HCT116 (cell line): ENCODE results near the gene FGL2. TPM values are rescaled to one million over a fixed set of nuclear protein-coding genes. Genes with fewer than 3 reads are reported as not detected.

ENCODE experiments used
- ATAC-seq: fragments of 200-7000 bp; cut with Tn5 transposase; 2 replicates; pipeline ENCODE4 v1.9.1; 2020; ENCODE audit warnings: mild to moderate bottlenecking, moderate library complexity
- BruUV-seq: library from RNA; stranded (reverse); fragments of 400-500 nt; replicated peaks from 2 replicates; lab custom pipeline; 2021; lab: Mats Ljungman, UMichigan
- CTCF ChIA-PET: fragments of 300-600 bp; sonication (Branson Sonifier 250); formaldehyde crosslinking; loops from one replicate; lab custom pipeline; 2021; ENCODE audit warnings: antibody characterized with exemption; lab: Charles Lee
- POLR2A ChIA-PET: fragments of 300-600, 350-600 bp; sonication (Branson Sonifier 250); formaldehyde crosslinking; loops from one replicate; lab custom pipeline; 2021; ENCODE audit warnings: antibody characterized with exemption; lab: Charles Lee
- RAD21 ChIA-PET, 2 experiments: fragments of 300-600 bp; sonication (Branson Sonifier 250); formaldehyde crosslinking; loops; one replicate each; lab custom pipeline; 2023; ENCODE audit warnings: low total read pairs in 2 of 2; ENCODE audit not compliant: uncharacterized antibody in 2 of 2, unreplicated experiment in 2 of 2, low non-redundant PET in 1 of 2; lab: Charles Lee
- DNase-seq: peaks from one replicate; pipeline ENCODE4 v3.0.0-alpha.2; 2010; ENCODE audit warnings: low read depth, low spot score
- H2AFZ ChIP-seq: fragments of 200-600 bp; shearing (Covaris generic), sonication (generic); 2 replicates; pipeline ENCODE4 v1.6.1; 2017; ENCODE audit warnings: low read depth, mixed run types, mixed read lengths, antibody characterized with exemption, low read length; ENCODE audit not compliant: poor library complexity, severe bottlenecking
- H3K27ac ChIP-seq: 2 replicates; pipeline ENCODE4 v1.5.1; 2012; ENCODE audit warnings: low read depth, low read length
- H3K27me3 ChIP-seq: fragments of 200-600 bp; sonication (generic); 2 replicates; pipeline ENCODE4 v1.6.1; 2016; ENCODE audit warnings: mixed run types, low read length, mixed read lengths; ENCODE audit not compliant: insufficient read depth
- H3K36me3 ChIP-seq, 2 experiments: fragments of 200-500 bp in 1 of 2; fragments of 200-600 bp in 1 of 2; sonication (Bioruptor generic) in 1 of 2; sonication (generic) in 1 of 2; 2 replicates each; pipeline versions ENCODE4 v1.5.1 to v1.6.1; 2014 to 2016; ENCODE audit warnings: low read length in 2 of 2, inconsistent platforms in 1 of 2, mixed read lengths in 1 of 2, mixed run types in 1 of 2; ENCODE audit not compliant: insufficient read depth in 2 of 2, control insufficient read depth in 1 of 2
- H3K4me1 ChIP-seq, 2 experiments: fragments of 200-600 bp in 1 of 2; sonication (generic) in 1 of 2; 2 replicates each; pipeline versions ENCODE4 v1.5.1 to v1.6.1; 2012 to 2017; ENCODE audit warnings: low read length in 2 of 2, inconsistent platforms in 1 of 2, mild to moderate bottlenecking in 1 of 2, mixed read lengths in 1 of 2, mixed run types in 1 of 2, moderate library complexity in 1 of 2; ENCODE audit not compliant: insufficient read depth in 2 of 2, control insufficient read depth in 1 of 2
- H3K4me2 ChIP-seq: fragments of 200-600 bp; sonication (generic); 2 replicates; pipeline ENCODE4 v1.6.1; 2017; ENCODE audit warnings: mixed run types, low read length, mixed read lengths
- H3K4me3 ChIP-seq, 2 experiments: fragments of 200-600 bp in 1 of 2; sonication (generic) in 1 of 2; replicated peaks in 1 of 2; 2 replicates each; pipeline ENCODE4 v1.5.1; 2011 to 2016; ENCODE audit warnings: low read length in 2 of 2, control low read depth in 1 of 2, low read depth in 1 of 2, mild to moderate bottlenecking in 1 of 2, mixed read lengths in 1 of 2, mixed run types in 1 of 2
- H3K79me2 ChIP-seq: fragments of 200-600 bp; sonication (generic); 2 replicates; pipeline ENCODE4 v1.6.1; 2017; ENCODE audit warnings: mild to moderate bottlenecking, mixed run types, low read length, moderate library complexity, mixed read lengths; ENCODE audit not compliant: insufficient read depth
- H3K9ac ChIP-seq: fragments of 200-600 bp; sonication (generic); 2 replicates; pipeline ENCODE4 v1.6.1; 2016; ENCODE audit warnings: low read length, mixed read lengths
- H3K9me2 ChIP-seq: fragments of 200-600 bp; sonication (generic), shearing (Covaris generic); 2 replicates; pipeline ENCODE4 v1.6.1; 2017; ENCODE audit warnings: mixed run types, mild to moderate bottlenecking, moderate library complexity; ENCODE audit not compliant: insufficient read depth
- H3K9me3 ChIP-seq, 2 experiments: fragments of 200-500 bp in 1 of 2; fragments of 200-600 bp in 1 of 2; sonication (Bioruptor generic) in 1 of 2; sonication (generic) in 1 of 2; 2 replicates each; pipeline ENCODE4 v1.6.1; 2014 to 2017; ENCODE audit warnings: low read length in 2 of 2, mixed read lengths in 2 of 2, inconsistent platforms in 1 of 2, low read depth in 1 of 2, mild to moderate bottlenecking in 1 of 2, mixed run types in 1 of 2, moderate library complexity in 1 of 2; ENCODE audit not compliant: control insufficient read depth in 1 of 2, insufficient read depth in 1 of 2
- H4K20me1 ChIP-seq: fragments of 200-600 bp; sonication (generic), shearing (Covaris generic); 2 replicates; pipeline ENCODE4 v1.6.1; 2017; ENCODE audit warnings: mixed run types, mild to moderate bottlenecking, moderate library complexity; ENCODE audit not compliant: insufficient read depth
- CEBPB ChIP-seq: IDR thresholded peaks from 2 replicates; pipeline ENCODE4 v1.6.1; 2012; ENCODE audit warnings: low read depth
- CTCF ChIP-seq, 3 experiments: fragments of 200-600 bp in 1 of 3; sonication (generic) in 1 of 3; IDR thresholded peaks in 2 of 3; conservative IDR thresholded peaks in 1 of 3; 2 replicates each; pipeline ENCODE4 v1.5.1; 2012 to 2017; ENCODE audit warnings: low read depth in 2 of 3, low read length in 2 of 3, antibody characterized with exemption in 1 of 3, borderline replicate concordance in 1 of 3, control low read depth in 1 of 3, mild to moderate bottlenecking in 1 of 3, mixed read lengths in 1 of 3, mixed run types in 1 of 3, moderate library complexity in 1 of 3; ENCODE audit not compliant: insufficient read depth in 1 of 3
- JUND ChIP-seq: IDR thresholded peaks from 2 replicates; pipeline ENCODE4 v1.6.1; 2012
- RAD21 ChIP-seq: IDR thresholded peaks from 2 replicates; pipeline ENCODE4 v1.6.1; 2012; ENCODE audit warnings: low read depth, mild to moderate bottlenecking
- REST ChIP-seq: IDR thresholded peaks from 2 replicates; pipeline ENCODE4 v1.6.1; 2012; ENCODE audit warnings: low read depth
- SIN3A ChIP-seq: IDR thresholded peaks from 2 replicates; pipeline ENCODE4 v1.6.1; 2012; ENCODE audit warnings: low read depth
- SP1 ChIP-seq: IDR thresholded peaks from 2 replicates; pipeline ENCODE4 v1.6.1; 2012; ENCODE audit warnings: low read depth
- TCF7L2 ChIP-seq: IDR thresholded peaks from 2 replicates; pipeline ENCODE4 v1.7.0; 2011; ENCODE audit warnings: borderline replicate concordance, inconsistent platforms; ENCODE audit not compliant: insufficient read depth, insufficient read length; ENCODE audit errors: extremely low read depth
- ZNF274 ChIP-seq: fragments of 200-500 bp; sonication (Bioruptor generic); IDR thresholded peaks from 2 replicates; pipeline ENCODE4 v1.6.1; 2014; ENCODE audit warnings: mild to moderate bottlenecking, low read depth, low read length, inconsistent platforms
- intact Hi-C: fragments of 100-400 bp; cut with micrococcal nuclease; formaldehyde crosslinking; loops from 2 replicates; pipeline ENCODE4 v1.10.0; 2022
- total RNA-seq: library from RNA; stranded (reverse); gene quantifications from one replicate; pipeline ENCODE4 v1.2.1, GENCODE V29; 2021; ENCODE audit not compliant: unreplicated experiment
- TF ChIP-seq, protein P1 (sequence below): IDR thresholded peaks from 2 replicates; pipeline ENCODE4 v1.6.1; 2011; ENCODE audit warnings: mild to moderate bottlenecking, low read length, moderate library complexity; ENCODE audit not compliant: insufficient replicate concordance; ENCODE audit errors: extremely low read depth

The FGL2 gene
- total RNA-seq, 1 experiment from 2014 or later, result not detected

DNA sequence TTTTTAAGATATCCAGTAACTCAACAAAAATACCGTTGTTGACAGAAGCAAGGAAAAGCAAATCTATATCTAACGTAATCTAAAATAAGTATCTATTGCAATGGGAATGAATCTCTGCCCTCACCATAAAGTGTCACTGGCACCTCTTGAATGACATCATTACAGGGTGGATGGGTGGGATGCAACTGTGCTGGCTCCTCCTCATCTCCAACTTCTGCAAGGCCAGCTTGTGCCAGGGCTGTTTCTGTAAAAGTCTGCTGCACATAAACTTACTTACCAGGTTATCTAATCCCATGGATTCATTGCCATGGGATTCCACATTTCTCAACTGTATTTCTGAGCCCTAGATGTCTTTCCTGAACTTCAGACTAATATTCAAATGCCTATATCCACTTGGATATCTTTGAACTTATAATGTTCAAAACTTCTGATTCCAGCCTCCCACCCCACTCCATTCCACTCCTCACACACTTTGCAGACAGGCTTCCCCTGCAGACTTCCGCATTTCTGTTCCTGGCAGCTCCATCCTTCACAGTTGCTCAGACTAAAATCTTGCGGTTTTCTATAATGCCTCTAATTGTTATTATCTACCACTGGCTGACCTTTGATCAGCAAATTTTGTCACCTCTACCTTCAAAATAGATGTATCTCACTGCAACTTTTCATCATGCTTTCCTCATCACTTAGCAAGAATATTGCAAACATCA lies 10.7 kb downstream of the FGL2 start:
- Histone ChIP-seq H4K20me1 (no peaks in the 10 kb centered on the region), H3K4me3 (no peak overlapping the region), H3K9me2 (no peaks in the 10 kb centered on the region), H3K9ac (no peak overlapping the region), H2AFZ (no peak overlapping the region), H3K27me3 (no peaks in the 10 kb centered on the region), H3K9me3 (no peaks in the 10 kb centered on the region), H3K36me3 (no peaks in the 10 kb centered on the region), H3K27ac (no peak overlapping the region), H3K4me1 (no peaks in the 10 kb centered on the region), H3K4me2 (no peak overlapping the region), H3K79me2 (no peaks in the 10 kb centered on the region)
- intact Hi-C loops, result no loop called here
- BruUV-seq, result no TSS peak
- ChIA-PET POLR2A (no interaction called here), CTCF (no interaction called here), RAD21 (no interaction called here)
- no peak for TF ChIP-seq ZNF274
- TF ChIP-seq CEBPB, result no peak
- TF ChIP-seq SP1, result no peak
- TF ChIP-seq RAD21, result no peak
- TF ChIP-seq CTCF (IDR thresholded peaks at IDR 0.05 in 2 of 3, conservative IDR thresholded peaks at IDR 0.05 in 1 of 3; ENCODE audit: borderline replicate concordance in 1 of 3, insufficient read depth in 1 of 3, low read depth in 2 of 3, low read length in 2 of 3), result no peak
- no peak for TF ChIP-seq TCF7L2
- no peak for TF ChIP-seq REST
- no peak for TF ChIP-seq SIN3A
- TF ChIP-seq JUND, result no peak
- TF ChIP-seq, protein P1, sequence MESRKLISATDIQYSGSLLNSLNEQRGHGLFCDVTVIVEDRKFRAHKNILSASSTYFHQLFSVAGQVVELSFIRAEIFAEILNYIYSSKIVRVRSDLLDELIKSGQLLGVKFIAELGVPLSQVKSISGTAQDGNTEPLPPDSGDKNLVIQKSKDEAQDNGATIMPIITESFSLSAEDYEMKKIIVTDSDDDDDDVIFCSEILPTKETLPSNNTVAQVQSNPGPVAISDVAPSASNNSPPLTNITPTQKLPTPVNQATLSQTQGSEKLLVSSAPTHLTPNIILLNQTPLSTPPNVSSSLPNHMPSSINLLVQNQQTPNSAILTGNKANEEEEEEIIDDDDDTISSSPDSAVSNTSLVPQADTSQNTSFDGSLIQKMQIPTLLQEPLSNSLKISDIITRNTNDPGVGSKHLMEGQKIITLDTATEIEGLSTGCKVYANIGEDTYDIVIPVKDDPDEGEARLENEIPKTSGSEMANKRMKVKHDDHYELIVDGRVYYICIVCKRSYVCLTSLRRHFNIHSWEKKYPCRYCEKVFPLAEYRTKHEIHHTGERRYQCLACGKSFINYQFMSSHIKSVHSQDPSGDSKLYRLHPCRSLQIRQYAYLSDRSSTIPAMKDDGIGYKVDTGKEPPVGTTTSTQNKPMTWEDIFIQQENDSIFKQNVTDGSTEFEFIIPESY, result no peak
- ATAC-seq (no peak), DNase-seq (no peak)
